DMS153 (cell line): ENCODE measurements around the gene PRR36.
"Not testable (repeated sequence)": the region's sequence is repeated elsewhere in the genome, so short reads cannot be mapped to it uniquely, and the experiment has no call there.

ENCODE experiments used
- DNase-seq: peaks from one replicate; lab custom pipeline; 2025; lab: John Stamatoyannopoulos, UW

The PRR36 gene

DNA sequence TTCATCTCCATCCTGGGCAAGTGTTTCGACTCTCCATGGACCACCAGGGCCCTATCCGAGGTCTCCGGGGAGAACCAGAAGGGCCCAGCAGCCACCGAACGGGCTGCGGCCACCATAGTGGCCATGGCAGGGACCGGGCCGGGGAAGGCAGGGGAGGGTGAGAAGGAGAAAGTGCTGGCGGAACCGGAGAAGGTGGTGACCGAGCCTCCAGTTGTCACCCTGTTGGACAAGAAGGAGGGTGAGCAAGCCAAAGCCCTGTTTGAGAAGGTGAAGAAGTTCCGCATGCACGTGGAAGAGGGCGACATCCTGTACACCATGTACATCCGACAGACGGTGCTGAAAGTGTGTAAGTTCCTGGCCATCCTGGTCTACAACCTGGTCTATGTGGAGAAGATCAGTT, 24.8 kb upstream of the PRR36 start:
- no peak for DNase-seq

DNA sequence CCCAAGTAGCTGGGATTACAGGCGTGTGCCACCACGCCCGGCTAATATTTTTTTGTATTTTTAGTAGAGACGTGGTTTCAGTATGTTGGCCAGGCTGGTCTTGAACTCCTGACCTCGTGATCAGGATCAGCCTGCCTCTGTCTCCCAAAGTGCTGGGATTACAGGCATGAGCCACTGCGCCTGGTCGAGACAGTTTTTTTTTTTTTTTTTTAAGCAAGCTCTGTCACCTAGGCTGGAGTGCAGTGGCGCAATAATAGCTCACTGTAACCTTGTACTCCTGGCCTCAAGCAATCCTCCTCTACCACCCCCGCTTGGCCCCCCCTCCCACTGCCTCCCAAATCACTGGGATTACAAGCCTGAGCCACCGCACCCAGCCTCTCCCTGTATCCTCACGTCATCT, 23.1 kb upstream of the PRR36 start:
- DNase-seq = no peak

- DNase-seq = no peak
These were observed 21.4 kb upstream of the PRR36 start for GRCh38 chr19:7895565-7895964.

DNA sequence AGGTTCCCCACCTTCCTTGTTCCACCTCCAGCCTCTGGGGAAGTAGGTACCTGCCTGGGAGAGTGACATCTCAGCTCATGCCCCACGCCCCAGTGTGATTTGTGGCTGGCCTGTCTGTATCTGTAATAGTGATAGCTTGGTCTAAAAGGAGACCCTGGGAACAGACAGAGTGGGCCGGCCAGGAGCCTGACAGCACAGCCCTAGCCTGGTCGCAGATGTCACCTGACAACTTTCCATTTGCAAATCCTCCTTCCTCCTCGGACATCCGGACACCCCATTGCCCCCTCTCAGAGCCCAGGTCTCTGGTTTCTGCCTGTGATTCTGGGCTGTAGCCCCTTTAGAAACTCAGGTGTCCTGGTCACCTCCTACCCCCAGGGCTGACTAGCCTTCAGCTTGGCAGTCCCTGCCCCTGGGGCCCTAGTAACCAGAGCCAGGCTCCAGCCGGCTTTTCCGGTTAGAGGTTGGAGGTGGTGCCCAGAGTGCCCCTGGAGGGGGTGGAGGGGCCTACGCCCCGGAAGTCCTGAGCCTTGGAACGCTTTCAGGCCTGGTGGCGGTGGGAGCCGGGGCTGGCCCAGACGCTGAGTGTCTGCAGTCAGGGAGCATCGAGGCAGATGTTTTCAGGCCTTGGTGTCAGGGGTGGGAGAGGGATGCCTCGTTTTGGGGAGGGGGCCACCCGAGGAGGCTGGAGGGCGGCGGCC, 20.6 kb upstream of the PRR36 start:
- DNase-seq = peak; percentile 62

- not testable (repeated sequence) for DNase-seq
These were observed 19.3 kb upstream of the PRR36 start for GRCh38 chr19:7893362-7894101.

DNA sequence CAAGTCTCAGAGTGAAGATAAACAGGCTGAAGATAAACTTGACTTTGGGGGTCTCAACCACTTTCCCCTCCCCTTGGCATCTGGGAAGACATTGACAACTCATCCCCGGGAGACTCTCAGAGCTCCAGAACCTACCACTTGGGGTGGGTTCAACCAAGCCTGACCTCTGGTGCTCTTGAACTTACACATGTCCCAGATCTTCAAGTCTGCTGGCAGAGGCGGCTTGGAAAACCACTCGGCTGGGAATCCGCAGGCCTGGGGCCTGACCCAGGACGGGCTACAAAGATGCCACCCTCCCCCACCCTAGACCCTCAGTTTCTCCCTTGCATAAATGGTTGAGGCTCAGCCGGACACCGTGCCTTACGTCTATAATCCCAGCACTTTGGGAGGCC, 14.6 kb upstream of the PRR36 start:
- no peak for DNase-seq

- DNase-seq = no peak
These were observed 14.1 kb upstream of the PRR36 start, which contains the start of gene LRRC8E for GRCh38 chr19:7888145-7888825. LRRC8E (plus strand) TSS chr19:7888510; CDS start chr19:7895604, 7,094 bp downstream.

GRCh38 chr19:7887408-7888144, 13.4 kb upstream of the PRR36 start:
- no peak for DNase-seq

DNA sequence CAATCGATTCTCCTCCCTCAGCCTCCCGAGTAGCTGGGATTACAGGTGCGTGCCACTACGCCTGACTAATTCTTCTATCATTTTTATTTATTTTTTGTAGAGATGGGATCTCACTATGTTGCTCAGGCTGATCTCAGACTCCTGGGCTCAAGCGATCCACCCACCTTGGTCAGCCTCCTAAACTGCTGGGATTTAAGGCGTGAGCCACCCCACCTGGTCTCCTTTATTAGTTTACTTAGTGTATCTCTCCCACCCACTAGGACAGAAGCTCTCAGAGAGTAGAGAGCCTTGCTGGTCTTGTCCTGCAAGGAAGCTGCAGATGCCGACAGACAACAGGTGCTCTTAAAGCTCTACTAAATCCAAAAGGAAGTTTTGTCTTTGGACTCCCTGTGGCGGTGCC, 11.6 kb upstream of the PRR36 start:
- DNase-seq = no peak

DNA sequence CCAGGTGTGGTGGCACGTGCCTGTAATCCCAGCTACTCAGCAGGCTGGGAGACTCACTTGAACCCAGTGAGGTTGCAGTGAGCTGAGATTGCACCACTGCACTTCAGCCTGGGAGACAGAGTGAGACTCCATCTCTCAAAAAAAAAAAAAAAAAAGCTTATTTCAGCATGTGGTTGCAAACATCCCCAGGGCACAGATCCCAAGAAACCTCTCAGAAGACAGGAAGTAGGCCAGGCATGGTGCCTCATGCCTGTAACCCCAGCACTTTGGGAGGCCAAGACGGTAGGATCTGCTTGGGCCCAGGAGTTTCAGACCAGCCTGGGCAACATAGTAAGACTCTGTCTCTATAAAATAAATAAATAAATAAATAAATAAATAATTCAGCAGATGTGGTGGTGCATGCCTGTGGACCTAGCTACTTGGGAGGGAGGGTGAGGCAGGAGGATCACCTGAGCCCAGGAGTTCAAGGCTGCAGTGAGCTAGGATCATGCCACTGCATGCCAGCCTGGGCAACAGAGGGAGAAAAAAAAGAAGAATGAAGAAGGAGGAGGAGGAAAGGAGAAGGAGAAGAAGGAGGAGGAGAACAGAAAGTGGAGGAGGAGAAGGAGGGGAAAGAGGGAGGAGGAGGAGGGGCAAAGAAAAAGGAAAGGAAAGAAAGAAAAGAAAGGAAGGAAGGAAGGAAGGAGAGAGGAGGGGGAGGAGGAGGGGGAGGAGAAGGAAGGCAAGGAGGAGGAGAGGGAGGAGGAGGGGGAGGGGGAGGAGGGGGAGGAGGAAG, 9.8 kb upstream of the PRR36 start:
- no peak for DNase-seq

- no peak for DNase-seq
These were observed 8.9 kb upstream of the PRR36 start for GRCh38 chr19:7883105-7883504.

- no peak for DNase-seq
These were observed 7.7 kb upstream of the PRR36 start for GRCh38 chr19:7881910-7882309.

DNA sequence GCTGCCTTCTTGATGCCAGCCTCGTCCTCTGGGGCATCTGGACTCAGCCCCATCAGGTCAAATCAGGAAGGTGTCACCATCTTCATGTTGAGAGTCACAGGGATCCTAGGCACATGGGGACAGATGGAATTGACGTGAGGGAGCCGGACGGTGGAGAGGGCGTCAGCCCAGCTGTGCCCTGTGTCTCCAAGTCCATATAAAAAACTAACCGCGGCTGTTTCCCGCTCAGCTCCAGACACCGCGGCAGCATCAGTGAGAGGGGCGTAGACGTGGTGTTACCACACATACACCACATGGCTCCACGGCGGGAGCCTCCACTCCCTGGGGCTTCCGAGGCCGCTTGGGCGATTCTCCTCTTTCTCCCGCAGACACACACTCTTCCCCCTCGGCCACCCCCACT, 5.6 kb upstream of the PRR36 start:
- DNase-seq = no peak

GRCh38 chr19:7879111-7879807, 5.1 kb upstream of the PRR36 start:
- no peak for DNase-seq

DNA sequence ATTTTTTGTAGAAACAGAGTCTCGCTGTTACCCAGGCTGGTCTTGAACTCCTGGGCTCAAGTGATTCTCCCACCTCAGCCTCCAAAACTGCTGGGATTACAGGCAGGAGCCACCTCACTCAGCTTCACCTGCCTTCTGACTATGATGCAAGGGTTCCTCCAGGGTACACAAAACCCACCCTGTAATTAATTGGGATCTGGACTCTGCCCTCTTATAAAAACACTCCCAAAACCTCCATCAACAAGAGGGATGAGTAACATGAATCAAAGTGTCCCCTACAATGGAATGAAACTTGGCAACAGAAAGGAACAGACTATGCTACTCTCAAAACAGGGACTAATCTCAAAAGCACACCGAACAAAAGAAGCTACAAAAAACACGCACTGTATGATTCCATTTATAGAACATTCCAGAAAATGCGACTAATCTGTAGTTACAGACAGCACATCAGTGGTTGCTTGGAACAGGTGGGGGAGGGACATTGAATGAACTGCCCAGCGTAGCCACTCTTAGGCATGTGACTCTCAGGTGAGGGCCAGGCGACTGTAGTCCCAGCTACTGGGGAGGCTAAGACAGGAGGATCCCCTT, 3.2 kb upstream of the PRR36 start:
- DNase-seq = no peak

- no peak for DNase-seq
These were observed 695 bp upstream of the PRR36 start for GRCh38 chr19:7874897-7875273.

DNA sequence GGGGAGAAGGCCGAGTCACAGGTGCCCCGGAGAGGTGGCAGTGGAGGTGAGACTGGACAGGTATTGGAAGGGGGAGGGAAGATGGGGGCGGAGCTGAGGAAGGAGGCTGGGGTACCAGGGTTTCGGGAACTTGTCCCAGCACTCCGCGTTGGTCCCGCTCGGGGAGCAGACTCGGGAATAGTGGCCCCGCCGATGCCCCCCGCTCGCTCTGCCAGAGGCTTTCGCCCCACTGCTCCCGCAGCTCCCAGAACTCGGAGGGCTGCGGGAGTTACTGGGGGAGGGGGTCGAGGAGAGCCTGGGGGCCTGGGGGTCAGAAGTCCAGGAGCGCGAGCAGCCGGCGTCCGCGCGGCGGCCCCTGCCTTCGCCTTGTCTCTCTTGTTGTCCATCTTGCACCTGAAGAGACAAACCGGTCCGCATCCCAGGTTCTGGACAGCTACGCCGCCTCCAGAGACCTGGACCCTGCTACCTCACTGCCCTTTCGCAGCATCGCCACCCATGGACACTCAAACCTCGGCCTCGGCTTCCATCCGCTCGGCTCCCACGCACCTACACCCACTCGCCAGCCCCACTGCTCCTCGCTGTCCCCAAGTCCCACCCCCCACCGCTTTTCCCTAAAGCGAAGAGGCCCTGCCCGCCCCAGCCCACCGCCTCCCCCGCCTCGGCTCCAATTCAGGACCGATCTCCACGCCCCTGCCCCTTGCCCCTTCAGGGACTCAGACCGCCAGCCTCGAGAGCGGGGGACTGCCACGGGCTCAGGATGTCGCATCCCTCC, 700 bp downstream of the PRR36 start:
- no peak for DNase-seq

DNA sequence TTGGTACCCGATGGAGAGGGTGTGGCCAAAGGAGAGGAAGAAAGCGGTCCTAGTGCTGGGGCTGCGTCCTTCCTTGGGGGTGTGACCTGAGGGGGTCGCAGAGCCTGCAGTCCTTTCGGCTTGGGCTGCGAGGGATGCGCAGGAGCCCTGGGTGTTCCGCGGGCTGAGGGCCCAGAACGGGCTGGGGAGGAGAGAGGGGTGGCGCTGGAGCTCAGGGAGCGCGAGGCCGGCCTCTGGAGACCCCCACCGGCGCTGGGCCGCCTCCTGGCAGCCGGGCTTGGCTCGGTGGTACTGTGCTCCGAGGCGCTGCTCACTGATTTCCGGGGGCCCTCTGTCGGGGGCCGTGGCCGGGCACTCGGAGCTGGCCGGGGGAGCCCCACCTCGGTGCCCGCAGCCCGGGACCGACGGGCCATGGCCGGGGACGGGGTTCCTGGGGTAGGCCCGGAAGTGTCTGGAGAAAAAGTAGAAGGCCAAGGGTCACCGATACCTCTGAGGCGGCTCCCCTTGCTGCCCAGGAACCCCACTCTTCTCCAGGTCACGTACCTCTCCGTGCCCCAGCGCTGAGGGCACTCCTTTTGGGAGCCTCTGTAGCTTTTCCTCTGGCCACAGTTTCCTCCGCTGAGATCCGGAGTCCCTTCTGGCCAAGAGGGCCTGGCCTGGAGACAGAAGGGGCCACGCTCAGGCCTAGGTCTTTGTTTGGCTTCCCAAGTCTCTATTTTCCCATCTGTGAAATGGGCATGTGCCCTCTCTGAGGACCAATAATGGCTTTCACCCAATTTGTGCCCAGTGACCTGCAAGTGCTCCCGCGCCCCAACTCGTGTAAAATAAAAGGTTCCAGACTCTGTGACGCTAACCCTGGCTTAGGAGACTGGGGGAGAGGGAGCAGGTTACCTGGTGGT, 1.6 kb downstream of the PRR36 start:
- no peak for DNase-seq
